Heart right ventricle (tissue), 16 donors: ENCODE results near the gene SYNM. TPM values are rescaled to one million over a fixed set of nuclear protein-coding genes. Genes with fewer than 3 reads are reported as not detected.

Source experiments
- ATAC-seq, 8 donors: fragments of 200-7000 bp; cut with Tn5 transposase; one replicate each; pipeline ENCODE4 v1.9.1; 2020; ENCODE audit warnings: mild to moderate bottlenecking in 8 of 8, moderate library complexity in 8 of 8, moderate number of reproducible peaks in 1 of 8
- DNase-seq, 2 donors: peaks; one replicate each; pipeline ENCODE4 v3.0.0-alpha.2; 2020
- H3K27ac ChIP-seq, 10 donors: fragments of 200-600 bp; sonication (generic) in 2 of 10; one replicate each; pipeline versions ENCODE4 v1.5.0 to v1.8.0; 2020 to 2022; ENCODE audit warnings: mild to moderate bottlenecking in 3 of 10
- H3K27me3 ChIP-seq, 7 donors: fragments of 200-600 bp; one replicate each; pipeline ENCODE4 v1.8.0; 2021 to 2022; ENCODE audit warnings: mild to moderate bottlenecking in 2 of 7
- H3K36me3 ChIP-seq, 9 donors: fragments of 200-600 bp; sonication (generic) in 1 of 9; one replicate each; pipeline versions ENCODE4 v1.5.0 to v1.8.0; 2020 to 2022; ENCODE audit warnings: mild to moderate bottlenecking in 2 of 9
- H3K4me1 ChIP-seq, 9 donors: fragments of 200-600 bp; sonication (generic) in 1 of 9; one replicate each; pipeline versions ENCODE4 v1.5.0 to v1.8.0; 2020 to 2022; ENCODE audit warnings: mild to moderate bottlenecking in 4 of 9
- H3K4me3 ChIP-seq, 10 donors: fragments of 200-600 bp; sonication (generic) in 2 of 10; one replicate each; pipeline versions ENCODE4 v1.5.0 to v1.8.0; 2020 to 2022; ENCODE audit warnings: mild to moderate bottlenecking in 7 of 10, moderate library complexity in 2 of 10
- H3K9me3 ChIP-seq, 11 donors: fragments of 200-600 bp in 10 of 11; sonication (generic) in 2 of 11; one replicate each; pipeline versions ENCODE4 v1.5.0 to v1.8.0; 2013 to 2022; ENCODE audit warnings: mild to moderate bottlenecking in 2 of 11, control low read depth in 1 of 11, moderate library complexity in 1 of 11
- CTCF ChIP-seq, 9 donors: fragments of 200-600 bp; sonication (generic) in 2 of 9; IDR thresholded peaks; one replicate each; pipeline versions ENCODE4 v1.5.0 to v1.8.0; 2021 to 2022; ENCODE audit warnings: antibody characterized with exemption in 9 of 9, mild to moderate bottlenecking in 5 of 9, moderate library complexity in 1 of 9
- WGBS, 2 donors: extraction: QIAGEN DNeasy Blood & Tissue Kit; methylation state at CpG; one replicate each; pipeline ENCODE4 v1.1.7; 2013; ENCODE audit warnings: inconsistent platforms in 1 of 2; 5-methylcytosine and 5-hydroxymethylcytosine counted together
- intact Hi-C, 10 donors: fragments of 100-400 bp; cut with DNase I; formaldehyde crosslinking; loops; one replicate each; pipeline versions ENCODE4 v1.11.1 to v1.14.2; 2022
- polyA plus RNA-seq, 2 donors: library from polyadenylated mRNA; stranded (reverse); fragments of 200-250 nt; gene quantifications; one replicate each; pipeline ENCODE4 v1.2.3, GENCODE V29; 2013
- total RNA-seq, 10 donors: library from RNA; stranded (reverse); fragmentation: NEBNext Ultra II Directional in 3 of 10; extraction: Animal tissue kit (Norgen Biotek cat#: 25700) in 3 of 10; gene quantifications; one replicate each; pipeline versions ENCODE4 v1.2.1 to v1.2.4, GENCODE V29; 2021 to 2023
- donor health status: Arrhythmogenic right ventricular cardiomyopathy.
- donor health status: ischemic (EF 13 %, LVEDD 7.1; RV severe dilation, severe dysfunction).
- donor health status: healthy with polysubstance abuse.
- donor health status: DM: no; HTN: yes; CAD: no.
- donor health status: DM: no; HTN: no; CAD: no.
- donor health status: ischemic (EF 25% LVEDD 6.9; RV normal size, moderate dysfunction).
- donor health status: ischemic (EF 25% LVEDD 5.7; RV mildly dilated, moderate dysfunction).
- donor health status: healthy.
- donor health status: DM: yes; HTN: yes; CAD: no.
- donor health status: Ischemic cardiomyopathy.
- donor health status: ischemic (EF 35%, LVEDD 5.7; RV mildly dilated, moderate dysfunction).
- donor health status: nonischemic (EF 11% LVEDD 7.7; RV severe dilation, severe dysfunction).
- donor health status: DM: yes; HTN: yes; CAD: no.
- donor health status: PGD.
- donor health status: ischemic (EF 29% LVEDD 5.4; RV normal size, mild dysfunction).
- donor health status: nonischemic (EF 23%, LVEDD 6.1; RV moderate dilation, normal function).

SYNM gene
- total and polyA plus RNA-seq, 12 donors: 59.4 to 456 (median 350) TPM

DNA sequence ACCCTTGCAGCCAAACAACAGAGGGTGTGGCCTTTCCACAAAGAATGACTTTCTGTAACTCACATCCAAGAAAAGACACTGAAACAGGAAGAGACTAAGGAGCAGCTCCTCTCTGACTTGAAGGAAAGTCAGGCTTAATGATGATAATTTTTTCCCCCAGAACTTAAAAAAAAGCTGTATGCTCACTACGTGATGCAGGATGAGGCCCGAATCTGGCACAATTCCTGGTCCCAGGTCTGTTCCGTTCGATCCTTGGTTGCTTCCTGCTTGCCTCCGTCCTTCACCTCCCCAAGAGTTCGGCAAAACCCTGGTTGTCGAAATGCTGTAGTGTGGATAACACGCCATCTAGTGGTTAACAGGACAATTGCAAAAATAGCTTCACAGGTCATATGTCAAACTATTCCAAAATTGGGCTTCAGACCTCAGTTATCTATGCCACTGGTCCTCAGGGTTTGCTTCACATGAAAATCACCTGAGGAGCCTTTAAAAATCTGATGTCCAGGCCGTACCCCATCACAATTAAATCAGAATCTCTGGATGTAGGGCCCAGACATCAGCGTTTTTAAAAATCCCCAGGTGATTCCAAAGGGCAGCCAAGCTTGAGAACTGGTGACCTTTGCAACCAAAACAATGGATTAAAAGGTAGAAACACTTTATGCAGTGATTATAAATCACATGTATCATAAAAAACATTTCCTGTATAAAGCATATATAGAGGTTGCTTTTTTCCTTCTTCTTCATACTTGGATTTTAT, 28.1 kb upstream of the SYNM start:
- peak overlapping the region in 8 of 10 donors; percentile 11 to 50 (median 44) for H3K4me3 ChIP-seq
- no peaks in the 10 kb centered on the region for H3K9me3 ChIP-seq
- DNase-seq (peak in 1 of 2 donors; percentile 73), ATAC-seq (peak; percentile 84 to 91 (median 87))
- no peaks in the 10 kb centered on the region for H3K36me3 ChIP-seq
- TF ChIP-seq CTCF (IDR thresholded peaks at IDR 0.05): peak; percentile 78 to 92 (median 91)
- H3K4me1 ChIP-seq: peaks cover 0 to 9% (median 0%) of the 10 kb centered on the region in 9 donors
- intact Hi-C loops: loop anchor here (1.0 to 10.0 kb wide), 14 partner anchors 132 to 634 kb away; partner anchors contain the start of gene IGF1R (in 3 of the 10)
- H3K27ac ChIP-seq: peak overlapping the region in 1 of 10 donors; percentile 66
- WGBS, 2 donors: 7 to 8% methylated on average over 10 of the region's 10 CpGs
- H3K27me3 ChIP-seq: peaks cover 0 to 3% (median 0%) of the 10 kb centered on the region in 7 donors

DNA sequence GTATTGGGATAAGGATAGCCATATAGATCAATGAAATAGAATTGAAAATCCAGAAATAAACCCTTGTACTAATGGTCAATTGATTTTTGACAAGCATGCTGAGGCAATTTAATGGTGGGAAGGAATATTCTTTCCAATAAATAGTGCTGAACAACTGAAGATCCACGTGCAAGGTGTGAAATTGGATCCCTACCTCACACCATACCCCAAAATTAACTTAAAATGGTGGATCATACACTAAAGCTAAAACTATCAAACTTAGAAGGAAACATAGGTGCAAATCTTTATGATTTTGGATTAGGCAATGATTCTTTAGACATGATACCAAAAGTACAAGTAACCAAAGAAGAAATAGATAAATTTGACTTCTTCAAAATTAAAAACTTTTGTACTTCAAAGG, 22.1 kb upstream of the SYNM start:
- H3K27me3 ChIP-seq: peaks cover 0 to 3% (median 0%) of the 10 kb centered on the region in 7 donors
- intact Hi-C loops: loop anchor here in 1 of 10 donors (10.0 kb wide), 1 partner anchor 638 kb away; no protein-coding TSS in a partner anchor
- H3K4me3 ChIP-seq: no peak overlapping the region
- H3K4me1 ChIP-seq: no peaks in the 10 kb centered on the region
- H3K27ac ChIP-seq: no peak overlapping the region
- TF ChIP-seq CTCF (IDR thresholded peaks at IDR 0.05): no peak
- H3K9me3 ChIP-seq: peaks cover 0 to 11% (median 0%) of the 10 kb centered on the region in 11 donors
- DNase-seq (no peak), ATAC-seq (no peak)
- H3K36me3 ChIP-seq: no peaks in the 10 kb centered on the region
- WGBS, 2 donors: 72 to 78% methylated on average over 1 of the region's 1 CpG

DNA sequence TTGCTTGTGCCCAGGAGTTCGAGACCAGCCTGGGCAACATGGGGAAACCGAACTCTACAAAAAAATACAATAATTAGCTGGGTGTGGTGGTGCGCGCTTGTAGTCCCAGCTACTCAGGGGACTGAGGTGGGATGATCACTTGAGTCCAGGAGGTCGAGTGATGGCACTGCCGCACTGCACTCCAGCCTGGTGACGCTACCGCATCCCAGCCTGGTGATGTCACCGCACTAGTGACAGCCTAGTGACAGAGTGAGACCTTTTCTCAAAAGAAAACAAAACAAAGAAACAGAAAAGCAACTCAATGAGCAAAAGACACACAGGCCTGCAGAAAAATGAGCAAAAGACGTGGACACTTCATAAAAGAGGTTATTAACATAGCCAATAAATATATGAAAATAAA, 19.9 kb upstream of the SYNM start:
- no peak overlapping the region for H3K27ac ChIP-seq
- no peak for ATAC-seq
- H3K9me3 ChIP-seq: peaks cover 0 to 11% (median 0%) of the 10 kb centered on the region in 11 donors
- no peaks in the 10 kb centered on the region for H3K36me3 ChIP-seq
- DNase-seq: no peak
- WGBS, 2 donors: 95 to 96% methylated on average over 10 of the region's 10 CpGs
- no peaks in the 10 kb centered on the region for H3K4me1 ChIP-seq
- intact Hi-C loops: loop anchor here in 1 of 10 donors (10.0 kb wide), 1 partner anchor 640 kb away; no protein-coding TSS in a partner anchor
- H3K4me3 ChIP-seq: no peak overlapping the region
- no peak for TF ChIP-seq CTCF (IDR thresholded peaks at IDR 0.05)
- peaks cover 0 to 3% (median 0%) of the 10 kb centered on the region in 7 donors for H3K27me3 ChIP-seq

DNA sequence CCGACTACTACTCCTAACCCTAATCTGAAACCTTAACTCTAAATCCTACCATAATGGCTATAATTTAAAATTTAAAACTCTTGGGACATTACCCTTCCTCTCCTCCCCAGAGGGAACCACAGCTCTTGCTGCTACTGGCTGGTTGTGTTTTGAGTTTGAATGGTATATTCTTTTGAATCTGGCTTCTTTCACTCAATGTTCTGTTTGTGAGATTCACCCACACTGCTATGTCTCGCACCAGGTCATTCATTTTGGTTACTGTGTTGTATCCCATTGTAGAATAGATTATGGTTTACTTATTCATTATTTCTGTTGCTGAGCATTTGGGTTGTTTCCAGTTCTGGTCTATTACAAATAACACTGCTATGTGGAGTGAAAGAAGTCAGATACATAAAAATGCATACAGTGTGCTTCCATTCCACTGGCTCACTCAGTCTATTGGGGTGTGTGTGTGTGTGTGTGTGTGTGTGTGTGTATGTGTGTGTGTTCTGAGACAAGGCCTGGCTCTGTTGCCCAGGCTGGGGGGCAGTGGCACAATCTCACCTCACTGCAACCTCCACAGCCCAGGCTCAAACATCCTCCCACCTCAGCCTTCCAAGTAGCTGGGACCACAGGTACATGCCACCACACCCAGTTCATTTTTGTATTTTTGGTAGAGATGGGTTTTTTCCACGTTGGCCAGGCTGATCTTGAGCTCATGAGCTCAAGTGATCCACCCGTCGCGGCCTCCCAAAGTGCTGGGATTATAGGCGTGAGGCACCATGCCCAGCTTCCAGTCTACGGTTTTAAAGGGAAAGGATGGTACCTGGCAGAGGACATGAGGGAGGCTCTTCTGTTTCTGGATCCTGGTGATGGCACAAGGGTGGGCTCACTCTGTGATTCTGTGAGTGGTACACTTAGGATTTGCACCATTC, 19.2 kb upstream of the SYNM start:
- no peak overlapping the region for H3K27ac ChIP-seq
- intact Hi-C loops: loop anchor here in 1 of 10 donors (10.0 kb wide), 1 partner anchor 641 kb away; no protein-coding TSS in a partner anchor
- ATAC-seq (no peak), DNase-seq (no peak)
- no peak overlapping the region for H3K4me3 ChIP-seq
- TF ChIP-seq CTCF (IDR thresholded peaks at IDR 0.05): no peak
- H3K36me3 ChIP-seq: no peaks in the 10 kb centered on the region
- peaks cover 0 to 3% (median 0%) of the 10 kb centered on the region in 7 donors for H3K27me3 ChIP-seq
- H3K4me1 ChIP-seq: no peaks in the 10 kb centered on the region
- 85 to 92% methylated on average over 8 of the region's 8 CpGs for WGBS, 2 donors
- peaks cover 0 to 11% (median 0%) of the 10 kb centered on the region in 11 donors for H3K9me3 ChIP-seq
